ENCODE data around the gene SH3BP5L. TPM values are rescaled to one million over a fixed set of nuclear protein-coding genes. Genes with fewer than 3 reads are reported as not detected.

Gene SH3BP5L
- total RNA-seq, 2 donors from 2014 or later, result 23.1 to 25.3 TPM

DNA sequence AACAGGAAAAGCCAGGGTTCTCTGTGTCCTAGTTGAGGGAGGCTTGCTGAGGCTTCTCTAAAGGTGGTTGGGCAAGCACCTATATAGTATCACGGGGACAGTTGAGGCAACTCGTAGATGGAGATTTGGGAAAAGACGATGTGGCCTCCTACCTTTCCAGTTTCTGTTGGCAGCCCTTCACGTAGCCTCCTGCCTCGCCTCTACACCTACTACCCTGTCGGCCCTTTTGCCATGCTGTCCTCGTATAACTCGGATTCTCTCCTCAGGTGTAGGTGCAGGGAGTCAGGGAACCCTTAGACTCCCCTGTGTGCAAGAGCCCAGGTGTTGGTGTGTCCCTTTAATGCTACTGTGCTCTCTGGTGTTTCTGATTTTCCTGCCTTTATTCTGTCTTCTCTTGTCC, 22.9 kb upstream of the SH3BP5L start:
- H3K4me3 Mint-ChIP-seq, result no peak overlapping the region
- H3K9me3 Mint-ChIP-seq, result no peaks in the 10 kb centered on the region
- H3K4me1 Mint-ChIP-seq (ENCODE audit: low read depth), result no peaks in the 10 kb centered on the region
- no peak for DNase-seq
- no peak overlapping the region for H3K27ac Mint-ChIP-seq
- peaks cover 4 to 10% of the 10 kb centered on the region in 2 donors for H3K36me3 Mint-ChIP-seq (ENCODE audit: insufficient read depth in 2 of 2)
- no peaks in the 10 kb centered on the region for H3K27me3 Mint-ChIP-seq (ENCODE audit: low read depth)
- no peak for ATAC-seq (replicated peaks in 1 of 2)

DNA sequence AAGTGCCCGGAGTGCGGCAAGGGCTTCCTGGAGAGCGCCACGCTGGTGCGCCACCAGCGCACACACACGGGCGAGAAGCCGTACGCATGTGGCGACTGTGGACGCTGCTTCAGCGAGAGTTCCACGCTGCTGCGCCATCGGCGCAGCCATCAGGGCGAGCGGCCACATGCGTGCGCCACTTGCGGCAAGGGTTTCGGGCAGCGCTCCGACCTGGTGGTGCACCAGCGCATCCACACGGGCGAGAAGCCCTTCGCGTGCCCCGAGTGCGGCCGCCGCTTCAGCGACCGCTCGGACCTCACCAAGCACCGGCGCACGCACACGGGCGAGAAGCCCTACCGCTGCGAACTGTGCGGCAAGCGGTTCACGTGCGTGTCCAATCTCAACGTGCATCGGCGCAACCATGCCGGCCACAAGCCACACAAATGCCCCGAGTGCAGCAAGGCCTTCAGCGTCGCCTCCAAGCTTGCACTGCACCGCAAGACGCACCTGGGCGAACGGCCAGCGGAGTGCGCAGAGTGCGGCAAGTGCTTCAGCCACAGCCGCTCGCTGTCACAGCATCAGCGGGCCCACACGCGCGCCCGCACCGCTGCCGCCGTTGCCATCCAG, 22.3 kb upstream of the SH3BP5L start:
- H3K27ac Mint-ChIP-seq, result no peak overlapping the region
- no peaks in the 10 kb centered on the region for H3K4me1 Mint-ChIP-seq (ENCODE audit: low read depth)
- no peak overlapping the region for H3K4me3 Mint-ChIP-seq
- no peak for ATAC-seq (replicated peaks in 1 of 2)
- H3K36me3 Mint-ChIP-seq (ENCODE audit: insufficient read depth in 2 of 2), result peaks cover 4 to 10% of the 10 kb centered on the region in 2 donors
- no peaks in the 10 kb centered on the region for H3K27me3 Mint-ChIP-seq (ENCODE audit: low read depth)
- no peak for DNase-seq
- H3K9me3 Mint-ChIP-seq, result no peaks in the 10 kb centered on the region

DNA sequence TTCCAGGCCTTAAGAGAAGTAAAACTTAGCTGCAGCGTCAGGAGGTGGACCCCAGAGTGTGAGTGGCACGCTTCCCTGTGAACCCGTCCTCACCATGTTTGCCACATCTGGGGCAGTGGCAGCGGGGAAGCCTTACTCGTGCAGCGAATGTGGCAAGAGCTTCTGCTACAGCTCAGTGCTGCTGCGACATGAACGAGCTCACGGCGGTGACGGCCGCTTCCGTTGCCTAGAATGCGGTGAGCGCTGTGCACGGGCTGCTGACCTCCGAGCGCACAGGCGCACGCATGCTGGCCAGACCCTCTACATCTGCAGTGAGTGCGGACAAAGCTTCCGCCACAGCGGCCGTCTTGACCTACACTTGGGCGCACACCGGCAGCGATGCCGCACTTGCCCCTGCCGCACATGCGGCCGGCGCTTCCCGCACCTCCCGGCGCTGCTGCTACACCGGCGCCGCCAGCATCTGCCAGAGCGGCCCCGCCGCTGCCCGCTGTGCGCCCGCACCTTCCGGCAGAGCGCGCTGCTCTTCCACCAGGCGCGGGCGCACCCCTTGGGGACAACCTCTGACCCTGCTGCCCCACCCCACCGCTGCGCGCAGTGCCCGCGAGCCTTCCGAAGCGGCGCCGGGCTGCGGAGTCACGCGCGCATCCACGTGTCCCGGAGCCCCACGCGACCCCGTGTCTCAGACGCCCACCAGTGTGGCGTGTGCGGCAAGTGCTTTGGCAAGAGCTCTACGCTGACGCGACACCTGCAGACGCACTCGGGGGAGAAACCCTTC, 21.7 kb upstream of the SH3BP5L start:
- no peaks in the 10 kb centered on the region for H3K9me3 Mint-ChIP-seq
- no peak overlapping the region for H3K4me3 Mint-ChIP-seq
- H3K36me3 Mint-ChIP-seq (ENCODE audit: insufficient read depth in 2 of 2), result peaks cover 4 to 10% of the 10 kb centered on the region in 2 donors
- no peaks in the 10 kb centered on the region for H3K27me3 Mint-ChIP-seq (ENCODE audit: low read depth)
- H3K27ac Mint-ChIP-seq, result no peak overlapping the region
- peaks cover 2% of the 10 kb centered on the region for H3K4me1 Mint-ChIP-seq (ENCODE audit: low read depth)
- DNase-seq, result no peak
- no peak for ATAC-seq (replicated peaks in 1 of 2)

DNA sequence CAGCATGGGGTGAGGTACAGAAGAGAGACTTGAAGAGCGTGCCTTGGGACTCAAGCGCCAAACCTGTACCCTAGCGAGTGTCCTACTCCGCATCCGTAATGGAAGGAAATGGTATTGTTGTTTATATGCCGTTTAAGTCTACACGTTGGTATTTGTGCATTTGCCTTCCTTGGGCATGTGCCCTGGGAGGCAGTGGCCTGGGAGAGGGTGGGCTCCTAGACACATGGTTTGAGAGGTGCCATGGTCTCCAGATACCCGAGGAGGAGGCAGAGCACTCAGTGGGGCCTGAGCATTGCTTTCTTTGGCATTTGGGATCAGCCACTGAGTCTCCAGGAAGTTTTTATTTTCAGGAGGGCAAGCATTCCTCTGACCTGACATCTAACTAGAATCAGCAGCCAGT, 18.8 kb upstream of the SH3BP5L start:
- ATAC-seq (replicated peaks in 1 of 2) (no peak), DNase-seq (no peak)
- H3K27me3 Mint-ChIP-seq (ENCODE audit: low read depth), result no peaks in the 10 kb centered on the region
- H3K27ac Mint-ChIP-seq, result no peak overlapping the region
- no peak overlapping the region for H3K4me3 Mint-ChIP-seq
- peaks cover 4 to 11% of the 10 kb centered on the region in 2 donors for H3K36me3 Mint-ChIP-seq (ENCODE audit: insufficient read depth in 2 of 2)
- H3K9me3 Mint-ChIP-seq, result no peaks in the 10 kb centered on the region
- H3K4me1 Mint-ChIP-seq (ENCODE audit: low read depth), result peaks cover 30% of the 10 kb centered on the region

DNA sequence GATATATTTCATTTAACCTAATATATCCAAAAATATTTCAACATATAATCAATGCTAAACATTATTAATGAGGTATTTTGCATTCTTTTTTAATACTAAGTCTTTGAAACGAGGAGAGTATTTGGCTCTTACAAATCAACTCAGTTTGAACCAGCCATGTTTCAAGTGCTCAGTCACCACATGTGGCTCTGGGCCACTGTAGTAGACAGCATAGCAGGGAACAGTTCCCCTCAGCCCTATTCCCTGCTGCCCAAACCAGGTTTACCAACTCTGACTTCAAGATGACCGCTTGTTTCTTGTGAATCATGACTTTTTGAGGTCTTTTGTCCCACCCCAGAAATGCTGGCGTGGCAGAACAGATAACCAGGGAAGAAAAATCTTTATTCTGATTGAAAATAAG, 18.0 kb upstream of the SH3BP5L start:
- DNase-seq (no peak), ATAC-seq (replicated peaks in 1 of 2) (no peak)
- Mint-ChIP-seq H3K4me3 (no peak overlapping the region), H3K27me3 (ENCODE audit: low read depth) (no peaks in the 10 kb centered on the region), H3K9me3 (no peaks in the 10 kb centered on the region), H3K36me3 (ENCODE audit: insufficient read depth in 2 of 2) (peaks cover under 1 to 8% of the 10 kb centered on the region in 2 donors), H3K27ac (no peak overlapping the region), H3K4me1 (ENCODE audit: low read depth) (peaks cover 35% of the 10 kb centered on the region)

DNA sequence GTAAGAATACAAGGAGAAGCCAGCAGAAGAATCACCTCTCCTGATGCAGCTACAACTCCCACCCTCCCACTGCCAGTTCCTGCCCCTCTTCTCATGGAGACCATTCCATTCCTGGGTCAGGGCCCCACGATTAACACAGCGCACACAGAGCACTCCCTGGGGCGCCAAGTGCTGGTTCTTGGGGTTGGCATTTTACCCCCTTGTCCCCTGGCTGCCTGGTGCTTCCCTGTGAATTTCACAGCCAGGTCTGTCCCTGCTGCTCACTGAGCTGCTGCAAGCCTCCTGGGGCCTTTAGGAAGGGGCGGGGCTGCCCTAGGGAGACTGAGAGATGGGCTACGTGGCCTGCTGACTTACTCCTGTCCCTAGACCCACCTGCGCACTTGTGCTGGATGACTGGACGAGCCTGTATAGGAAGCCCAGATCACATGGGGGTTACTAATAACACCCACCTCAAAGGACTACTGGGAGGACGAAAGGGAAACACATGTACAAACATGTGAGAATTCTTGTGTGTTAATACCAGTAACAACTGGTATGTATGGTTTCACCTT, 17.1 kb upstream of the SH3BP5L start:
- no peaks in the 10 kb centered on the region for H3K27me3 Mint-ChIP-seq (ENCODE audit: low read depth)
- H3K27ac Mint-ChIP-seq, result no peak overlapping the region
- no peak for DNase-seq
- H3K4me3 Mint-ChIP-seq, result no peak overlapping the region
- H3K36me3 Mint-ChIP-seq (ENCODE audit: insufficient read depth in 2 of 2), result peaks cover 0 to 6% of the 10 kb centered on the region in 2 donors
- H3K4me1 Mint-ChIP-seq (ENCODE audit: low read depth), result peaks cover 35% of the 10 kb centered on the region
- no peaks in the 10 kb centered on the region for H3K9me3 Mint-ChIP-seq
- ATAC-seq (replicated peaks in 1 of 2), result no peak

DNA sequence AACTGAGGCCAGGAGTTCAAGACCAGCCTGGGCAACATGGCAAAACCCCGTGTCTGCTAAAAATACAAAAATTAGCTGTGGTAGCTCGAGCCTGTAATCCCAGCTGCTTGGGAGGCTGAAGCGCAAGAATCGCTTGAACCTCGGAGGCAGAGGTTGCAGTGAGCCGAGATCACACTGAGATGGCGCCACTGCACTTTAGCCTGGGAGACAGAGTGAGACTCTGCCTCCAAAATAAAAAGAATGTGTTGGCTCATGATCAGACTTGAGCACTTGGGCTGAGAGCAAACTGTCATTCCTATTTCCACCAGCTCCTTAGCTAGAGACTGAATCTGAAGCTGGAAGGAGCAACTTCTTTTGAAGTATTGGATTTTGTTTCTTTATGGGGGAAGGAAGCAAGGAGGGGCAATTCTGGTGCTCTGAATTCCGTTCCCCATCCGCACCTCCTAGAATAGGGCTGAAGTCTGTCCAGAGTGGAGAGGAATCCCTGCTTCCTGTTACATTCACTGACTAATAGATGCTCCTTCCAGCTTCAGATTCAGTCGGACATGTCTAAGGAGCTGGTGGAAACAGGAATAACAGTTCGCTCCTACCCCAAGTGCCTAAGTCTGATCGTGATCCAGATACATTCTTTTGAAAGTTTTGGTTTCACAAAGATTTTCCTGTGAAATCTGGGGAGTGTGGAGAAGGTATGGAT, 16.1 kb upstream of the SH3BP5L start:
- Mint-ChIP-seq H3K4me1 (ENCODE audit: low read depth) (peaks cover 35% of the 10 kb centered on the region), H3K36me3 (ENCODE audit: insufficient read depth in 2 of 2) (peaks cover 0 to 6% of the 10 kb centered on the region in 2 donors), H3K9me3 (no peaks in the 10 kb centered on the region), H3K27me3 (ENCODE audit: low read depth) (no peaks in the 10 kb centered on the region), H3K27ac (peak overlapping the region; percentile 48), H3K4me3 (no peak overlapping the region)
- no peak for ATAC-seq (replicated peaks in 1 of 2)
- peak in 1 of 2 donors; percentile 33 for DNase-seq

DNA sequence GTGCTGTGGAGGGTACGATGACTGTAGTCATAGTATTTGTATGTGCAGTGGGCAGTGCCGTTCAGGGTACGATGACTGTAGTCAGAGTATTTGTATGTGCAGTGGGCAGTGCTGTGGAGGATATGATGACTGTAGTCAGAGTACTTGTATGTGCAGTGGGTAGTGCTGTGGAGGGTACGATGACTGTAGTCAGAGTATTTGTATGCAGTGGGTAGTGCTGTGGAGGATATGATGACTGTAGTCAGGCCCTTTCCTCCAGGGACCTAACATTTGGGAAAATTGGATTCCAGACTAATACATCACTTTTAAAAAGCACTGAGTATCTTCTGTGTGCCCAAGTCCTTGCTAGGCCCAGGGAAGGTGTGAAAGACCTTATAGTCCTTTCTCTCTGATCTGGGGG, 15.2 kb upstream of the SH3BP5L start:
- H3K27me3 Mint-ChIP-seq (ENCODE audit: low read depth), result no peaks in the 10 kb centered on the region
- peaks cover 35% of the 10 kb centered on the region for H3K4me1 Mint-ChIP-seq (ENCODE audit: low read depth)
- no peak overlapping the region for H3K27ac Mint-ChIP-seq
- DNase-seq, result no peak
- peaks cover 0 to 6% of the 10 kb centered on the region in 2 donors for H3K36me3 Mint-ChIP-seq (ENCODE audit: insufficient read depth in 2 of 2)
- no peaks in the 10 kb centered on the region for H3K9me3 Mint-ChIP-seq
- H3K4me3 Mint-ChIP-seq, result peak overlapping the region; percentile 33 to 34
- ATAC-seq (replicated peaks in 1 of 2), result no peak

DNA sequence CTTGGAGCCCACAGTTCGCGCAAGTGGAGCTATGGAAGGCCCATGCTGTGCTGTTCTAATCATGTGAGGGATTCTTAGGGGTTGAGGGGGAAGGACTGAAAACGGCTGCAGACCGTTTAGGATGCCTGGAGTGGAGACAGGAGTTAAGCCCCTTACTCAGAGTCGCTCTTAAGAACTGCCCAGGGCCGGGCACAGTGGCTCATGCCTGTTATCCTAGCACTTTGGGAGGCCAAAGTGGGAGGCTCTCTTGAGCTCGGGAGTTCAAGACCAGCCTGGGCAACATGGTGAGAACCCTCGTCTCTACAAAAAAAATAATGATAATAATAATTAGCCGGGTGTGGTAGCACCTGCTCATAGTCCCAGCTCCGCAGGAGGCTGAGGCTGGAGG, 13.4 kb upstream of the SH3BP5L start:
- H3K27me3 Mint-ChIP-seq (ENCODE audit: low read depth), result no peaks in the 10 kb centered on the region

DNA sequence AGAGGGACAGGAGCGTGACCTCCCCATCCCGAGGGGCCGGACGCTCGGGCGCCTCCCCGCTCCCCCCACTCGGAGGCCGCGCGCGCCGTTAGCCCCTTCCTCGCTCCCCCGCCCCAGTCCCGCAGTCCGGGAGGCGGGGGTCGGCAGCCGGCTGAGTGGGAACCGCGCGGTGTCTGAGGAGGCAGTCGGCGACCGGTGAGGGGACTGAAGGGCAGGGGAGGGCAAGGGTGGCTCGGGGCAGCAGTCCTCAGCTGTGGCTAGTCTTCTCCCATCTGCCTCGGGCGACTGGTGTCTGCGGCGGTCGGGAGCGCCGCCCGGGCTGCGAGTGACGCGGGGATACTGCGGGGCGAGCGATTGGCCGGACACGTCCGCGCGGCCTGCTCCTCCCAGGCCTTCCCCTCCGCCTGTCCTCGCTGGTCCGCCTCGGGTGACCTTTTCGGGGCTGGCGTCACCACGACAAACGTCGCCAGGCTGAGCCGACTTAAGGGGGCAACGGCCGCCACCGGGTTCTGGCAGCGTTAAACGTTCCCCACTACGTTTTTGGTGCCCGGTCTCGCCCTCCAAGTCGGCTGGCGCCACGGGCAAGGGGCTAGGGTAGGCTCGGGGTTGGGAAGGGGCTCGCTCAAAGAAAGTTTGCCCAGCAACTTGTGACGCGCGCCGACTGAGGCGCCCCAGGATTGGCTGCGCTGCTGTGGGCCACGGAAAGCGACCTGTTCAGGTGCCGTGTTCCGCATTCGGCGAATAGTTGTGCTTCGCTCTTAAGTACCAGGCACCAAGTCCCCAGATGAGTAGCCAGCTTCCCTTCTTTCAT, 12.8 kb upstream of the SH3BP5L start:
- H3K27me3 Mint-ChIP-seq (ENCODE audit: low read depth), result no peaks in the 10 kb centered on the region
- H3K36me3 Mint-ChIP-seq (ENCODE audit: insufficient read depth in 2 of 2), result peaks cover 0 to 1% of the 10 kb centered on the region in 2 donors
- H3K4me1 Mint-ChIP-seq (ENCODE audit: low read depth), result peaks cover 35% of the 10 kb centered on the region
- H3K9me3 Mint-ChIP-seq, result no peaks in the 10 kb centered on the region
- DNase-seq, result peak; percentile 84 to 87
- no peak overlapping the region for H3K4me3 Mint-ChIP-seq
- H3K27ac Mint-ChIP-seq, result peak overlapping the region; percentile 81
- ATAC-seq (replicated peaks in 1 of 2), result peak; percentile 73 to 76

More for the DNA sequence above, 13.4 kb upstream of the SH3BP5L start:
- Mint-ChIP-seq H3K27ac (peak overlapping the region; percentile 81), H3K4me1 (ENCODE audit: low read depth) (peaks cover 35% of the 10 kb centered on the region), H3K36me3 (ENCODE audit: insufficient read depth in 2 of 2) (peaks cover 0 to 1% of the 10 kb centered on the region in 2 donors), H3K4me3 (no peak overlapping the region), H3K9me3 (no peaks in the 10 kb centered on the region)
- ATAC-seq (replicated peaks in 1 of 2) (no peak), DNase-seq (no peak)

DNA sequence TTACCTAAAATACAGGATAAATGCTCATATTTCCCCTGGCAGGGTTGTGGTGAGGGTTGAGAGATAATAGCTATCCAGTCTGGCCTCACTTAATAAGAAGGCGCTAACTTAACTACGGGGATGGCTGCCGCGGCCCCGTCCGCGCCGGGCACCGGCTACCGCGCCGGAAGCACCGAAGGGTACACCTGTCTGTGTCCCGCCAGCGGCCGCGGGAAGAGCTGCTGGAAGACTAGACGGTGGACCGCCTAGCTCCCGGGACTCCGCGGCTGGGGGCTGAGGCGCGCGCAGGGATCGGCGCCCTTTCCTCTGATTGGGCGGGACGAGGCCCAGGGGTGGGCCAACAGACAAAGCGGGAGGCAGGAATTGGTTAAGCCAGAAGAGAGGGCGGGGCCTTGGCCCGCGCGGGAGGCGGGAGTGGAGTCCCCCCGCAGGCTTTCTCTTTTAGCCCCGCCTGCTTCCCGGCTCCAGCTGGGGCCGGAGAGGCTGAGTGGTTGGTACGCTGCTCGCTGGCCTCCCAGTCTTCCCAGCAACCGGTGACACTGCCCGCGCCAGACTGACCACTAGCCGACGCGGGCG, 12.2 kb upstream of the SH3BP5L start, which contains the start of gene ZNF672:
TSS of gene ZNF672 (plus strand) at position 444 of the 576 bp plus-strand sequence. CDS start 9,051 bp downstream, outside the sequence.
- H3K36me3 Mint-ChIP-seq (ENCODE audit: insufficient read depth in 2 of 2), result peaks cover 0 to 1% of the 10 kb centered on the region in 2 donors
- H3K4me3 Mint-ChIP-seq, result no peak within 1 kb of the TSS
- H3K4me1 Mint-ChIP-seq (ENCODE audit: low read depth), result peaks cover 35% of the 10 kb centered on the region
- H3K27me3 Mint-ChIP-seq (ENCODE audit: low read depth), result no peaks in the 10 kb centered on the region
- H3K9me3 Mint-ChIP-seq, result no peaks in the 10 kb centered on the region
- H3K27ac Mint-ChIP-seq, result peak within 1 kb of the TSS; percentile 81
- DNase-seq (peak; percentile 95 to 96), ATAC-seq (replicated peaks in 1 of 2) (peak; percentile 85 to 87)
